NCI-H446 (cell line): ENCODE results near the gene RBM33.

Experiments used
- DNase-seq, 2 experiments: peaks; one replicate each; lab custom pipeline; 2025; lab: John Stamatoyannopoulos, UW

Gene RBM33

DNA sequence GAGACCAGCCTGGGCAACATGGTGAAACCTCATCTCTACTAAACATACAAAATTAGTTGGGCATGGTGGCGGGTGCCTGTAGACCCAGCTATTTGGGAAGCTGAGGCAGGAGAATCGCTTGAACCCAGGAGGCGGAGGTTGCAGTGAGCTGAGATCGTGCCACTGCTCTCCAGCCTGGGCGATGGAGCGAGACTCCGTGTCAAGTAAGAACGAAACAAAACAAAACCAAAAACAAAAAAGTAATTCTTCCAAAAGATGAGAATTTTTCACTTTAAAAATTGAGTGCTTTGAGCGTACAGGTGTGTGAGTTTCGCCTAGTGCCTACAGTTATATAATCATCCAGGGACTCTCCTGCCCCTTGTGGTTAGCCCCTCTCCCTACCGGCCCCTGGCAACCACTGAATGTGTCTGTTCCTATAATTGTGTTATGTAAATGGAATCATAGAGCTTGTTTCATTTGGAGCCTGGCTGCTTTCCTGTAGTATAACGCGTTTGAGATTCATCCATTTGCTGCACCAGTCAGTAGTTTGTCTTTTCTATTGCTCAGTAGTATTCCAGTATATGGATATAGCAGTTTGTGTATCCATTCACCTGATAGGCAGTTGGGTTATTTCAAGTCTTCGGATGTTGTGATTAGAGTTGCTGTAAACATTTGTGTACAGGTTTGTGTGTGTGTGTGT, 80.0 kb downstream of the RBM33 start:
- DNase-seq, result no peak

DNA sequence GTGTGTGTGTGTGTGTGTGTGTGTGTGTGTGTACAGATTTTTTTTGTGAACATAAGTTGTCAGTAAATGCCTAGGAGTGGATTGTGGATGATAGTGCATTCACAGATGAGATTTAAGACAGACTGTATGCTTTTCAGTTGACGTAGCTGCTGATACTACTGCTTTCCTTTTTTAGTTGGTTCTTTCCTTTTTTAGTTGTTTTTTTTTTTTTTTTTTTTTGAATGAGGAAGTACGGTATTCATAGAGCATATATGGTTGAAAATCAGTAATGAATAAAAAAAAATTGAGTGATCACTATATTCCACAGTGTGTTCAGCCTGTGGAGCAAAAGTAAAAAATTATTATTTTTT, 80.5 kb downstream of the RBM33 start:
- DNase-seq, result no peak

DNA sequence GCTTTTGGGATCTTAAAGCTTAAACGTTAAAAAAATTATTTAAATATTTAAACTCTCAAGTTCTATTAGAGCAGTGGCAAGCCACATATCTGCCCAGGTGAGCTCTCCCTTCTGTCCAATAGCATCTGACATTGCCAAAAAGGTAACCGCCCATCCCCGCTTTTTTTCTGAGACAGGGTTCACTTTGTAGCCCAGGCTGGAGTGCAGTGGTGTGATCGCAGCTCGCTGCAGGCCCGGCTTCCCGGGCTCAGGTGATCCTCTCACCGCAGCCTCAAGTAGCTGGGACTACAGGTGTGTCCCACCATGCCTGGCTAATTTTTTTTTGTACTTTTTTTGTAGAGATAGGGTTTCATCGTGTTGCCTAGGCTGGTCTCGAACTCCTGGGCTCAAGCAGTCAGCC, 83.2 kb downstream of the RBM33 start:
- DNase-seq, result no peak

DNA sequence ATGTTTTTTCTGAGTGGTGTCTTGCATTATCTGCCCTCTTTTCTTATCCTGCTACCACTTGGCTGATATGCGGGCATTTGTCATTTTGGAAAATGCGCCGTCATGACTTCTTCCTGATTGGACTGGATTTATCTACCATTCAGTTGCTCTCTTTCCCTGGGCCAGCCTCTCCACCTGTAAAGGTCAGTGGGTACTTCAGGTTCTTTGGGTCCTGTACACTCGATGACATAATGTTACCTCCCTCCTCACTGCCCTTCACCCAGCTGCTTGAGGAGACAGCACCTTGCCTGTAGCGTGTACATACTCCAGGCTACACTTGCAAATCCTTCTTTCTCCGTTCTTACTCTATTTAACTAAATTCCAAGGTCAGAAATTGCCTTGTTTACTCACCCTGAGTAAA, 83.7 kb downstream of the RBM33 start:
- no peak for DNase-seq

DNA sequence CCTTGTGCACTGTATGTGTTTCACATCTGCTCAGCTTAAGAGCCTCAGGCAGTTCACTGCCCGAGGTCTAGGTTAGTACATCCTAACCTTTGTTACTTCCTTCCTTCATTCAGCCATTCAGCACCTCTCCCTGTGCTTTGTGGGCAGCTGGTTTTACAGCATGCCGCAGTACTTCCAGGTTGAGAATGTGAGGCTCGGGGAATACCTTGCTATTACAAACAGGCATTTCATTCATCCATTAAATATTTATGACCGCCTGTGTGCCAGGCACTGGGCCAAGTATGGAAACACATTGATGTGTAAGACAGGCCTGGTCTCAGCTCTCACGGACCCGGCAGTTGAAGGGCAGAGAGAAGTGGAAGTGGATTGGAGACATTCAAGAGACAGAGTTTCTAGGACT, 85.4 kb downstream of the RBM33 start:
- DNase-seq, result peak; percentile 3 to 29

DNA sequence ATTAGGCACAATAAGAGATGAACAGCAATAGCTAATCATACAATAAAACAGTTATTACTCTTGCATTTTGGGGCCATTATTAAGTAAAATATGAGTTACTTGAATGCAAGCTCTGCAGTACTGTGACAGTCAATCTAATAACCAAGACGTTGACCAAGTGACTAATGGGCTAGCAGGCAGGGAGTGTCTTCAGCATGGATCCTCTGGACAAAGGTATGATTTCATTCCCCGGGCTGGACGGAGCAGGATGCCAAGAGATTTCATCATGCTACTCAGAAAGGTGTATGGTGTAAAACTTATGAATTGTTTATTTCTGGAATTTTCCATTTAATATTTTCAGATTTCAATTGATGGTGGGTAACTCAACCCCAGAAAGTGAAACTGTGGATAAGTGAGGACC, 86.9 kb downstream of the RBM33 start:
- no peak for DNase-seq

DNA sequence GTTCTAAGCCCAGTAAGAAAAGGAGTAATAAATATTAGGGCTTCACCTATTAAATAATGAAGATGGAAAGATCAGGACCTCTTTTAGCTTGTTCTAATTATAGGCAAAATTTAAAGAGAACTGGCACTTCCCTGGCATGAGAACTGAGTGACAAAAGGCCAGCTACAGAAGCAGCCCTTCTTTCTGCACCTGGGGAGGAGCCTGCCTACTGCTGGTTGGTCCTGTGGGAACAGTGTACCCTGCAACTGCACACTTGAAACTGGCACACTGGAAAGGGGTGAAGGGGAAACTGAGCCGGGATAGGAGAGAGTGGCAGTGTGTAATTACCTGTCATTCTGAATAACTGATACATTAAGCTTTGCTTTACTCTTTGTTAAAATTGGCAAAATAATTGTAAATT, 87.4 kb downstream of the RBM33 start:
- no peak for DNase-seq

DNA sequence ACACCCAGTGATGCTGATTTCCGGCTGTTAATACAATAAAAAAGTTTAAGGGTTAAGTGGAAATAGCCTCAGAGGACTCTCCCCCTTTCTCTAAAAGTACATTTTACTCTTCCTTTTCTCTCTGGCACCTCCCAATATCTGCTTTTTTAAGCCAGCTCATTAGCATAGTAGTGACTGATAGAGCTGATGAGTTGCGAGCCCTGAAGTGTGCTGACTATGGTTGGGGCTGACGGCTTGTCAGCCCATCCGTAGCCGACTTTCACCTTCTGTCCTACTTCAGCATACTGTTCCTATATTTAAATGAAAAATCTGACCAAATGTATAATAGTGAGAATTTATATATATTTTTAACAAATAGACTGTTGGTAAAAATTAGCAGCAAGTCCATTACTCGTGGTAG, 87.8 kb downstream of the RBM33 start:
- DNase-seq, result no peak

DNA sequence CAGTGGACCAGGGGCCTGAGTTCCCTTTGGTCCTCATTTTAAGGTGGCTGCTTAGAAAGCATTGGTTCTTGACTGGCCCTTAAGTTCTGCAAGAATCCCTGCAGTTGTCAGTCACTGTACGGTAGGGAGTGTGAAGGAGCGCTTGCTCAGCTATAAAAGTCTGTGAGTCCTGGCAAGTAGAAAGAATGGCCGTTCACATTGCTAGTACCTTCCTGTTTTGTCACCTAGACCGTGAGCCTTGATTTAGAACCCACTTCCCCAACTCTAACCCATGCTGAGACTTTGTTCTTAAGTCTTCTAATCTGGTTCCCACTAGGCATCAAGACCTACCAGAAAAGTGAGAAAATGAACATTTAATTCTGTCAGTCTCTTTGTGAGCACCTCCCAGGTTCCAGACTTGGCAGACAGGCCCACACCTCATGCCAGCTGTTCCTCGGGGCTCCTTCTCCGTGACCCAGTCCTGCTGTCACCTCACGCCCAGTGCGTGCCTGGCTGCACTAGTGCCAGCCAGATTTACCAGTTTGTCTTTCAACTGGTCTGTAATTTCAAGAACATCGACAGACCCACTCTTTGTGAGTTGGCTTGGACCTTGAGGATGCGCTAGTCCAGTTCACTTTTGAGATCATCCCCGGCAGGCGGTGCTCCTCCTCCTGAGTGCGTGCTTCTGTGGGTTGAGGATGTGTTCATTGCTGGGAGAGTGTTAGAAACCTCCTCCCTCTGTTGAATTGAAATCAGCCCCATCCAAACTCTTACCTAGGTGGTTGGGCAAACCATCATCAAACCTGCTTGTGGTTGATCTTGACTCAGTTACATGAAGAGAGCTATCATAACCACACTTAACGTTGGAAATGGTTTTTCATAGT, 89.4 kb downstream of the RBM33 start:
- no peak for DNase-seq

DNA sequence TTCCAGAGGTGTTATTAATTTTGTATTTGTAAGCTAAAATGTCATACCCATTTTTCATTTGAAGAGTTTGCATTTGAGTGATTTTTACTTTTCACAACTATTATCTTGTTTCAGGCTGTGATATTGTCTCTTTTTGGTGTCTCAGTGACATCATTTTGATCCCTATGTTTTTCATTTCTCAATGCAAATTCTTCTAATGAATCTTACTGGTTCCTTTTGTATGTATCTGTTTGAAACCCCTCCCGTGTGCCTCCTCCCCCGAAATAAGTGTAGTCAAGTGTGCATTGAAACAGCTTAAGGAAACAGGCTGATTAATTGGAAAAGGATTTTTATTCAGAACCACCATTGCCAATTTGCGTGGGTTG, 90.0 kb downstream of the RBM33 start:
- no peak for DNase-seq

DNA sequence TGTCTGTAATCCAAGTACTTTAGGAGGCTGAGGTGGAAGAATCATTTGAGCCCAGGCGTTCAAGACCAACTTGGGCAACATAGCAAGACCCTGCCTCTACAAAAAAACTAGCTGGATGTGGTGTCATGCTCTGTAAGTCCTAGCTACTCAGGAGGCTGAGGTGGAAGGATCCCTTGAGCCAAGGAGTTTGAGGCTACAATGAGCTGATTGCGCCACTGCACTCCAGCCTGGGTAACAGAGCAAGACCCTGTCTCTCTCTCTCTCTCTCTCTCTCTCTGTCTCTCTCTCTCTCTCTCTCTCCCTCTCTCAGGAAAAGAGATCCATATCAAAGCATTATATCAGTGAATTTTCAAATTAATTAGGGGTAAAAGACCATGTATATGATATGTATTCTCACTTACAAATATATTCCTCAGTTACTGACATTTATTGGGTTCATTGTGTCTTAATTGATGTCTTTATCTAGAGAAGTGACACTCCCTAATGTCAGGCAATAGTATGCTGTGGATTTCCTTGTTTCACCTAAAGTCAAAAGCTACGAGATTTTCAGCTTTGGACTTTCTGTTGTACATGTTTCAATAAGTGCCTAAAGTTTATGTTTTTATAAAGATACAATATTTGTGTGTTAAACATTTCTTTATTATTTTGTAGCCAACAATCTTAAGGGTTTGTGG, 91.1 kb downstream of the RBM33 start:
- DNase-seq, result no peak

DNA sequence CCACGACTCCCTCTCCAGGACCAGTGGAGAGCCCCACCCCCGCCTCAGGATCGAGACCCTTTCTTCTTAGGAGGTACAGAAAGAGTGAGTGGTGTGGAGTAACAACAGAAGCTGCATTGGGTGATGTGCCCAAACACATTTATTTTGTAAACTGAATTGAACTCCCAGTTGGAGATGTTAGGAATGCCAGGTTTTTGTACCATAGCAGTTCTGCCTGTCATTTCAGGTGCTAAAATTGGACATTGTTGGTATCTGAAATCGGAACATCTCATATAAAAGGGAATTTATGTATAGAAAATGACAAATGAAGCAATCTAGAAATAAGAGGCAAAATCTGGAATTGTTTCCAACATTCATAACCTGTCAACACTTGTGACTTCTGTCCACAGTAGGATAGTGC, 93.1 kb downstream of the RBM33 start:
- no peak for DNase-seq

DNA sequence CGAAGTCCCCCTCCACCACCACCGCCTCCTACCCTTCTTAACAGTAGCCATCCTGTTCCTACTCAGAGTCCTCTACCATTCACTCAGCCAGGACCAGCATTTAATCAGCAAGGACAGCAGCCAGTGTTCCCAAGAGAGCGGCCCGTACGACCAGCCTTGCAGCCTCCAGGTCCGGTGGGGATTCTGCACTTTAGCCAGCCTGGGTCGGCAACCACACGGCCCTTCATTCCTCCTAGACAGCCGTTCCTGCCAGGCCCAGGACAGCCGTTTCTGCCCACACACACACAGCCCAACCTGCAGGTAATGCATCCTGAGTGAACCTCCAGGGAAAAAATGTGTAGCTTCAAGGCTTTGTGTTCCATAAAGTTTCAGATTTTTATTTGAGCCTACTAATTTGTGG, 93.6 kb downstream of the RBM33 start:
- DNase-seq, result no peak

DNA sequence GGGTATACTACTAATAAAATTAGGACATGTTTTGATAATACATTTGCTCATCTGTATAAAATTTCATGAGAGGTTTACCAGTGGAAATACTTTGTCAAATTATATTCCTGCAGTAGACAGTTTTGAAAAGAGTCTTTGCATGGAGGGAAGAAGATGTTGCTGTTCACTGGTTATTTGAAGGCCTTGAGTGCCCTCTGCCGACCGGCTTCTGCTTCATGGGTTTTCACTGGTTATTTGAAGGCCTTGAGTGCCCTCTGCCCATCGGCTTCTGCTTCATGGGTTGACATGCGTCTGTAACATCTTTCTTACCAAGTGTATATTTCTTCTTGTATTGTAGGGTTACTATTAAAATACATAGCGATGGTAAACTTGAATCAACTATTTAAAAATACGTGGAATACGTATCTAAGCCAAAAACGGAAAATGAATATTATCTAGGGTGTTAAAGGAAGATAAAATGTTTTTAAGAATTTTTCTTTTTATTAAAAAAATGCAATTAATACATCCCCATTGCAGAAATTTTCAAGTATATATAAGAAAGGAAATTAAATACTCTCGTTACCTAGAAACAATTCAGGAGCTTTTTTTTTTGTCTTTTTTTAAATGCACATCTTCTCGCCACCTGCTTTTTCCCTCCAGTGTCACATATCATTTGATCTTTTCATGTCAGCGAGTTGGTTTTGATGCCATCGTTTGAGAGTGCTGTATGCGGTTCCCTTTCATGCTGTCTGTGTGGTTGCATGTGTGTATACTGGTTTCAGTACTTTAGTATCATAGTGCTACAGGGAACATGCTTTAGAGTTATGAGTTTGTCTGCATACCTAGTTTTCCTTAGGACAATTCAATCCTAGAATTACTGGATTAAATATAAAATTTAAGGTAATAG, 94.4 kb downstream of the RBM33 start:
- peak; percentile 28 to 56 for DNase-seq

DNA sequence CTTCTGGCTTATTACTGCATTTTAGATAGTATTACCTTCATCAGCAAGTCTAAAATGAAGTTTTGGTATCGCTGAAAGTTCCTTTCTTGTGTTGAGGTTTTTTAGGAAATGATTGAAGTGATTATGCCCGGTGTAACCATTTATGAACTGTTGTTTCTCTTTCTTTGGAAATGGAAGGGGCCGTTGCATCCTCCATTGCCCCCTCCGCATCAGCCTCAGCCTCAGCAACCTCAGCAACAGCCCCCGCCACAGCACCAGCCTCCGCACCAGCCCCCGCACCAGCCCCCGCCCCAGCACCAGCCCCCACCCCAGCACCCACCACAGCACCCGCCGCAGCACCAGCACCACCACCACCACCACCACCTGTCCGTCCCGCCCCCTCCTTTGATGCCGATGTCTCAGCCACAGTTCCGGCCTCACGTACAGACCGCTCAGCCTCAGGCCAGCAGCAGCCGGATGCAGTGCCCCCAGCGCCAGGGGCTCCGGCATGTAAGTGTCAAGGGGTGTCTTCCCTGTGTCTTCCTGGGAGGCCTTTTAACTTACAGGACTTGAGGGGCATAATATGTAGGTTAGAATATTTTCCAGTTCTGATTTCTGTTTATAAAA, 95.2 kb downstream of the RBM33 start:
- no peak for DNase-seq

DNA sequence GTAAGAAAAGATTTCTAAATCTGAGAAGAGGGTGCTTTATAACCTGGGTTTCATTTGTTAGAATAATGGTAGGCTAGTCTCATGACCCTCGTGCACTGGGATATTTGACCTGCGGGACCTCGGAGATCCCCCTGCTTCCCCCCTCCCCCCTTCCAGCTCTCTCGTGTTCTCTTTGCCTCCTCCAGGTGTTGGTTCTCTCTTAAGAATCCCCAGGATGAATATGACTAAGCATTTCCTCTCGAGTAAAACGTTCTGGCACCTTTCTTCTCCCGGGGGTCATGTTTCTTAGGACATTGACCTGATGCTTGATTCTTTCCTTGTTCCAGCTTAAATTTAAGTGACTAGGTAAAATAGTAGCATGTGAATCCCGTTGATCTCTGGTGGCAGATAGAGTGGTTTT, 96.6 kb downstream of the RBM33 start:
- no peak for DNase-seq

DNA sequence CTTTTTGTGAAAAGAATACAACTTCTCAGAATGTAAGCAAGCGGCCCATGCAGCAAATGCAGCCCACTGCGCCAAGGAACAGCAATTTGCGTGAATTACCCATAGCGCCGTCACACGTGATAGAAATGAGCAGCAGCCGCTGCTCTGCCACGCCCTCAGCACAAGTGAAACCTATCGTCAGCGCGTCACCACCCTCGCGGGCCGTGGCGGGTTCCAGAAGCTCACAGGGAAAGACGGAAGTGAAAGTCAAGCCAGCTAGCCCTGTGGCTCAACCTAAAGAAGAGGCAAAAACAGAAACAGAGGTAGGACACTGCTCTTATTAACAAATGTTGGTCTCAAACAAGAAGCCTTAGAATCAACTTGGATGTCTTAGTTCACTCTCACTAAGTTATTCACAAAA, 97.3 kb downstream of the RBM33 start:
- DNase-seq, result no peak

DNA sequence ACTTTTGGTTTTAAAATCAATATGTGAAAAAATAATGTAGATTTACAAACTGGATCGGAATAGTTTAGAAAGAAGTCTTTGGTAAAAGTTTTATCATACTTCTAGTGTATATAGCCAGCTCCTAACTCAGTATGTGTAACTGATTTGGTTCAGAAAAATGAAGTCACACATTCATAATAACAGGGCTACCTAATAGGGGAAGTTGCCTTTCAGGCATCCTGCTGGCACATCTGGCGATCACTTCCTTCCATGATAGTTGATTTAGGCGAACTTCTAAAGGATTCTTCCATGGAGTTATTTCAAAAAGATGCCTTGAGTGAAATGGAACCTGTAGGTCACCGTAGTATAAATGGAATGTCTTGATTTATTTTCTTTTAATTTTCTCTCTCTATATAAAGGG, 98.7 kb downstream of the RBM33 start:
- no peak for DNase-seq

DNA sequence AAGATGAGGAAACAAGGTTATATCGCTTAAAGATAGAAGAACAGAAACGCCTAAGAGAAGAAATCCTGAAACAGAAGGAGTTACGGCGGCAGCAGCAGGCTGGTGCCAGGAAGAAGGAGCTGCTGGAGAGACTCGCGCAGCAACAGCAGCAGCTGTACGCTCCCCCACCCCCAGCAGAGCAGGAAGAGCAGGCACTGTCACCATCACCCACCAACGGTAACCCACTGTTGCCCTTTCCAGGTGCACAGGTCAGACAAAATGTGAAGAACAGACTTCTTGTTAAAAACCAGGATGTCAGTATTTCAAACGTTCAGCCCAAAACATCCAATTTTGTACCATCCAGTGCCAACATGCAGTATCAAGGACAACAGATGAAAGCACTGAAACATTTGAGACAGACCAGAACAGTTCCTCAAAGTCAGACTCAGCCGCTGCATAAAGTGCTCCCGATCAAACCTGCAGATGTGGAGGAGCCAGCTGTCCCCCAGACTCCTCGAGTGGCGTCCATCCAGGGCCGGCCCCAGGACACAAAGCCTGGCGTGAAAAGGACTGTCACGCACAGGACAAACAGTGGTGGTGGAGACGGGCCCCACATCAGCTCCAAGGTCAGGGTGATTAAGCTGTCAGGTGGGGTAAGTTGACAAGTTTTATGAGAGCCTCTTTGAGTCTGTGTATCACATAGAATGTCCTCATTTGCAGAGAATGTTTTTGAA, 100.7 kb downstream of the RBM33 start:
- DNase-seq, result no peak

DNA sequence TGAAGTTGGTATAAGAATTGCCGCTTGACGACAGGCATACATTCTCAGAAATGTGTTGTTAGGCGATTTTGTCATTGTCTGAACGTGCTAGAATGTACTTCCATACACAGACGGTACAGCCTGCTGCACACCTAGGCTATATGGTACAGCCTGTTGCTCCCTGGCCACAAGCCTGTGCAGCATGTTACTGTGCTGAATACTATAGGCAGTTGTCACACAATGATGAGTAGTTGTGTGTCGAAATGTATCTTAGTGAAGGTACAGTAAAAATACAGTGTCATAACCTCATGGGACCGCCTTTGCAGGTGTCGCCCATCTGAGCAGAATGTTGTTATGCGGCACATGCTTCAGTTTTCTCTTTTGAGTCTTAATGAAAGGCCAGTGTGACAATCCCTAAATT, 101.3 kb downstream of the RBM33 start:
- no peak for DNase-seq

DNA sequence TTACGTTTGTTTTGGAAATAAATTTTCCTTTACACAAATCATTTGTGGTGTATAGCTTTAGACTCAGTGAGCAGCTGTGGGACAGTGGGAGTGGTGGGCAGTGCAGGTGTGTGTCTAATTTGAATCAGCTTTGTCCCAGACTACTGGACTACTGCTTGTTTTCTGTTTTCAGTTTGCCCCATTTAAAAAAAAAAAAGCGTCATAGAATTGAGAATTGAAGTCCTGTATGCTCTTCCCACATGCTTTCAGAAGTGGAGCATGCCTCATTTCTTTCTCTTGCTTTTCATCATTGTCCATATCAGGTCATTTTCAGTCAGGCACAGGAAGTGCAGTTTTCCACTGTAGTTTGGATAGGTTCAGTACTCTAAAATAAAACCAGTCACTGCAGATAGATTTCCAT, 101.7 kb downstream of the RBM33 start:
- no peak for DNase-seq
